ES-I3 (cell line): ENCODE results near the gene REG4.

Experiments
- H3K36me3 ChIP-seq: 2 replicates; pipeline ENCODE4 v1.6.1; 2013; ENCODE audit warnings: mild to moderate bottlenecking, low read length, control low read depth, moderate library complexity; ENCODE audit not compliant: insufficient read depth
- H3K4me1 ChIP-seq: 2 replicates; pipeline ENCODE4 v1.6.1; 2013; ENCODE audit warnings: mild to moderate bottlenecking, control low read depth, low read length; ENCODE audit not compliant: insufficient read depth
- H3K9ac ChIP-seq: 2 replicates; pipeline ENCODE4 v1.6.1; 2013; ENCODE audit warnings: low read depth, mild to moderate bottlenecking, low read length, moderate library complexity
- H3K9me3 ChIP-seq: 2 replicates; pipeline ENCODE4 v1.6.1; 2013; ENCODE audit warnings: mild to moderate bottlenecking, low read length, moderate library complexity; ENCODE audit not compliant: control insufficient read depth, insufficient read depth

The REG4 gene

DNA sequence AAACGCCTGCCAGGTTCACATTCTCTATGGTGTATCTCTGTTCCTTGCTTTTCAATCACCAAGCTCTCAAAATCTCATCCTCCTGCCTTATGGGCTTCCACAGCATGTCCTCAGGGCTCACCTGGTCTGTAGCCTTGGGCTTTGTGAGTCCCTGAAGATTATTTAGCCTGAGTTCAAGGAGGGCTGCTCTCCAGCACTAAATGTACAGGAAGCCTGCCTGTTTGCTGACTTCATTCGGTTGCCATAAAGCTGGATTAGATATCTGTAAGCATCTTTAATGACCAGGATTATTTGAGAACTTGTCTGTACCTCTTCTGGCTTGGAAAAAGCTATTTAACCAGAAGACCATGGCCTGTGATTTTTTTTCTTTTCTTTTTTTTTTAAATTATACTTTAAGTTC, 6.9 kb upstream of the REG4 start:
- Histone ChIP-seq H3K9me3 (no peaks in the 10 kb centered on the region), H3K36me3 (no peaks in the 10 kb centered on the region), H3K9ac (no peak overlapping the region), H3K4me1 (no peaks in the 10 kb centered on the region)

GRCh38 chr1:119816407-119816806, 5.1 kb upstream of the REG4 start:
- H3K9ac ChIP-seq: no peak overlapping the region
- H3K9me3 ChIP-seq: no peaks in the 10 kb centered on the region
- no peaks in the 10 kb centered on the region for H3K36me3 ChIP-seq
- H3K4me1 ChIP-seq: no peaks in the 10 kb centered on the region

GRCh38 chr1:119815928-119816327, 4.7 kb upstream of the REG4 start:
- Histone ChIP-seq H3K4me1 (no peaks in the 10 kb centered on the region), H3K9me3 (no peaks in the 10 kb centered on the region), H3K36me3 (no peaks in the 10 kb centered on the region), H3K9ac (no peak overlapping the region)

DNA sequence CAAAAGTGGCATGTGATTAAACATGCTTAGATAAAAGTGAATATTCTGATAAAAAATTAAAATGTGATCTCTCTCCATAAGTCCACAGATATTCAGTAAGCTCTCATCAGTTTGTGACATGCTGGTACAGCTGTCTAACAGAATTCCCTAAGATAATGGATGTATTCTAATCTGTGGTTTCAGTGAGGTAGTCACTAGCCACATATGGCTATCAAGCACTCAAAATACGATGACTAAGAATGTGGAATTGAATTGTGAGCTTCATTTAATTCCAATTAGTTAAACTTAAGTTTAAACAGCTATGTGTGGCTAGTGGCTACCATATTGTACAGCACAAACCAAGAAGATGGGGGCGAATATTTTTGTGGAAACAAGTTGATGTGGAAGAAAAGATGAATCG, 4.1 kb upstream of the REG4 start:
- no peaks in the 10 kb centered on the region for H3K4me1 ChIP-seq
- no peaks in the 10 kb centered on the region for H3K9me3 ChIP-seq

DNA sequence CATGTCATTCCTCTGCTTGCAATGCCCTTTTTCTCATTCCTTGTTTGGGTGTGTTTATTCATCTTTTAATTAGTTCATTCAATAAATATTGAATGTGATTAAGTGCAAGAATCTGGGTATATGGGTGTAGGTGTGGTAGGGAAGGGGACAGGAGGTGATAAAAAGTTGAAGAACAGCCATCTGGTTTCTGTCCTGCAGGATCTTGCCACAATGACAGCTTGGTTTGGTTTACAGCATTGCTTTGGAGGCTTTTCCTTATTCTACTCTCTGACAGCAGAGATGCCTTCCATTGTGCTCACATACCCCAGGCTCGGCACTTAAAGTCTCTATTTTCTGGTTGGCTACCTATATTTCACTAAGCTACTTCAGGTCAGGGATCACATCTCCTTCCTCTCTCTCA, 3.0 kb upstream of the REG4 start:
- Histone ChIP-seq H3K9me3 (no peaks in the 10 kb centered on the region), H3K36me3 (no peaks in the 10 kb centered on the region), H3K4me1 (no peaks in the 10 kb centered on the region), H3K9ac (no peak overlapping the region)

More for the DNA sequence above, 4.1 kb upstream of the REG4 start:
- no peak overlapping the region for H3K9ac ChIP-seq
- no peaks in the 10 kb centered on the region for H3K36me3 ChIP-seq

GRCh38 chr1:119811985-119812557, 811 bp upstream of the REG4 start:
- H3K36me3 ChIP-seq: no peaks in the 10 kb centered on the region
- H3K9ac ChIP-seq: no peak overlapping the region
- H3K9me3 ChIP-seq: no peaks in the 10 kb centered on the region
- no peaks in the 10 kb centered on the region for H3K4me1 ChIP-seq

DNA sequence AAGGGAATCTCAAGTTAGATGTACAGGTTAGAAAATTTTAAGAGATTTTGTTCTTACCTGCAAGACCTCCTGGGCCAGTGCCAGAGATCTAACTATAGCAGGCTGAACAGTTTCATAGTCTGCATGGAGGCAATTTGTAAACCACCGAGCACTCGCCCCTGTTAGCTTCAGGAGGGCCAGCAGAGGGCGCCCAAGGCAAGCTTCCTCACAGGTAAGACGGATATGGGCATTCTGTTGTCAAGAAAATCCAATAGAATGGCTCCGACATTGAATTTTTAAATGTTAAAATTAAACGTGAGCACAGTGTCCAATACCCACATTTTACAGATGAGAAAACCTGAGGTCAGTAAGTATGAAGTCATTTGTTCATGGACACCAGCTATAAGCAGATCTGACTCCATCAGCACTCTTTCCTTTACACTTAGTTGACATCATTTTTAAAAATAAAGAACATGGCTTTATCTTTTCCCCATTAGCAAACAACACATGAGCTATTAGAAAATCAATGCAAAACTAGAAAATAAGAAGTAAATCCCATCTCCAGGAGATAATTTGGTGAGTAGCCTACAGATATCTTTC, 2.2 kb downstream of the REG4 start:
- Histone ChIP-seq H3K36me3 (no peaks in the 10 kb centered on the region), H3K4me1 (no peaks in the 10 kb centered on the region), H3K9ac (no peak overlapping the region), H3K9me3 (no peaks in the 10 kb centered on the region)

GRCh38 chr1:119808491-119808890, 2.8 kb downstream of the REG4 start:
- Histone ChIP-seq H3K36me3 (no peaks in the 10 kb centered on the region), H3K9ac (no peak overlapping the region), H3K4me1 (no peaks in the 10 kb centered on the region), H3K9me3 (no peaks in the 10 kb centered on the region)

DNA sequence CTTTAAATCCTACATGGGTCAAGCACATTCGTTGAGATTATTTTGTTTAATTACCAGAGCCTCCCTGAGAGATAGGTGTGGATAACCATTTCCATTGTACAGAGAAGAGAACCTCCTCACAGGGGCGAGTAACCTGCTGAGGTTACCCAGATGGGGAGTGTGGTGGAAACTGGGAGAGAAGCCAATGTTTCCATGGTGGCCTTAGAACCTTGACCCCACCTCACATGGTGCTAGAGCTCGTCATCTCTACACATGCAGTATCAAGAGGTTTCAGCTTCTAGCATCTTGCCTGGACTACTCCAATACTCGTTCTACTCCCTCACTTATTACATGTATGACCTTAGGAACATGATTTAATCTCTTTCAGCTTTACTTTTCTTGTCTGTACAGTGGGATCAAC, 4.8 kb downstream of the REG4 start:
- no peaks in the 10 kb centered on the region for H3K9me3 ChIP-seq
- no peaks in the 10 kb centered on the region for H3K36me3 ChIP-seq
- no peak overlapping the region for H3K9ac ChIP-seq
- no peaks in the 10 kb centered on the region for H3K4me1 ChIP-seq

- Histone ChIP-seq H3K9me3 (no peaks in the 10 kb centered on the region), H3K4me1 (no peaks in the 10 kb centered on the region), H3K9ac (no peak overlapping the region), H3K36me3 (no peaks in the 10 kb centered on the region)
Measured at GRCh38 chr1:119805746-119806145, 5.5 kb downstream of the REG4 start.

GRCh38 chr1:119805247-119805646, 6.0 kb downstream of the REG4 start:
- Histone ChIP-seq H3K4me1 (no peaks in the 10 kb centered on the region), H3K36me3 (no peaks in the 10 kb centered on the region), H3K9me3 (no peaks in the 10 kb centered on the region), H3K9ac (no peak overlapping the region)

- no peaks in the 10 kb centered on the region for H3K4me1 ChIP-seq
Measured at GRCh38 chr1:119799599-119800177, 11.6 kb downstream of the REG4 start.

DNA sequence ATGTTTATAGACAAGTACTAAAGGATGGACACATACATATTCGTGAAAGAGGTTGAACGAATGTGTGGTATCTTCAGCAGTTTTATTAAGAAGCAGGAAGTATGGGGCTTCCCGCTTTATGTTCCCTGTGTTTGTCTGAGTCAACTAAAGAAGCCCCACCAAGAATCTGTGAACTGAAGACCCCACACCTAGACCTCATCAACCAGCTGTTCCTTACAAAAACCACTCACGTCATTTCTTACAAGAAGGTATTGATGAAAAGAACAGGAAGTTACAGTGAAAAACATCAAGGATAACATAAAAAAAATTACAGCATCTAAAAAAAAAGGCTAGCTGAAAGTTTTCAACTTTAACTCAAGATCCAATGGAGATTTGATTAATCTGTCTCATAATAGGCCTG, 12.3 kb downstream of the REG4 start:
- Histone ChIP-seq H3K4me1 (no peaks in the 10 kb centered on the region), H3K36me3 (no peaks in the 10 kb centered on the region), H3K9ac (no peak overlapping the region), H3K9me3 (no peaks in the 10 kb centered on the region)

More at GRCh38 chr1:119799599-119800177, 11.6 kb downstream of the REG4 start:
- H3K9me3 ChIP-seq: no peaks in the 10 kb centered on the region
- H3K36me3 ChIP-seq: no peaks in the 10 kb centered on the region
- no peak overlapping the region for H3K9ac ChIP-seq

DNA sequence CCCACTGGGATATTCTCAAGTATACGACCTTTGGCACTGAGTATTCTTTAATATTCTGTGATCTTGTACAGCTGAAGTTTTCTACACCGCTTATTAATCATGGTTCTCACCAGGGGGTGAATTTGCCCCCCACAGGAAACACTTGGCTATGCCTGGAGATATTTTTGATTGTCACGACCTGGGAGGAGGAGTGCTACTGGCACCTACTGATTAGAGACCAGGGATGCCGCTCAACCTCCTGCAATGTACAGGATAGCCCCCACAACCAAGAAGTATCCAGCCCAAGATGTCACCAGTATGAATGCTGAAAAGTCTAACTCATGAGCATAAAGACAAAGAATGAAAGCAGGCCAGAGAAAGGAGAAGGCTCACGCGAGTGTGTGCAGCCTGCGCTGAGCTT, 13.7 kb downstream of the REG4 start:
- Histone ChIP-seq H3K36me3 (no peaks in the 10 kb centered on the region), H3K9ac (no peak overlapping the region), H3K9me3 (no peaks in the 10 kb centered on the region), H3K4me1 (no peaks in the 10 kb centered on the region)

DNA sequence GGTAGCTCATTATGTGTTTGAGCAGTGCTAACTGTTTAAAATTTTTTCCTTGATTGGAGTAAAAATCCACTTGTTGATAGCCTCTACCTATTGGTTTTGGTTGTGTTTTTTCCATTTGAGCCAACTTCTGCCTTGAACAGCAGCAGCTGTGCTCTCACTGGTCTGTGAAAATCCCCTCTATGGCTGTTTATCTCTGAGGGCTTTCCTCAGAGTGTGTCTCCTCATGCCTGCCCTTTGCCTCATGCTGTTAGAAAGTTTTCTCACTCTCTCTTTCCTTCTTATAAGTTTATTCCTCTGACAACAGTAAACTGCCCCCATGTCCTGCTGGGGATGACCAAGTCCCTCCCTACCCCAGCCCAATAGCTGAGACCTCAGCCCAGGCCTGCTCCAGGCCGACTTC, 14.1 kb downstream of the REG4 start:
- H3K36me3 ChIP-seq: no peaks in the 10 kb centered on the region
- H3K9me3 ChIP-seq: no peaks in the 10 kb centered on the region
- no peaks in the 10 kb centered on the region for H3K4me1 ChIP-seq
- H3K9ac ChIP-seq: no peak overlapping the region
